GM23338 (cell line): ENCODE measurements around the gene SCFD2. TPM values are rescaled to one million over a fixed set of nuclear protein-coding genes. Genes with fewer than 3 reads are reported as not detected.

Experiments
- ATAC-seq: fragments of 200-7000 bp; cut with Tn5 transposase; 3 replicates; pipeline ENCODE4 v1.9.1; 2020
- DNase-seq: peaks from one replicate; pipeline ENCODE4 v3.0.0-alpha.2; 2015; ENCODE audit warnings: low spot score
- H2AFZ ChIP-seq: fragments of 200-600 bp; sonication (generic); 2 replicates; pipeline ENCODE4 v1.8.0; 2016; ENCODE audit warnings: antibody characterized with exemption, mild to moderate bottlenecking, moderate library complexity
- H3F3A ChIP-seq: fragments of 200-600 bp; sonication (generic); replicated peaks from 2 replicates; pipeline ENCODE4 v1.8.0; 2017; ENCODE audit warnings: antibody characterized with exemption, mixed run types, low read depth
- H3K27ac ChIP-seq: fragments of 200-600 bp; sonication (generic); 2 replicates; pipeline ENCODE4 v1.6.1; 2016; ENCODE audit warnings: low read depth
- H3K27me3 ChIP-seq: fragments of 200-600 bp; sonication (generic); 2 replicates; pipeline ENCODE4 v1.8.0; 2016; ENCODE audit warnings: mild to moderate bottlenecking, mixed run types, moderate library complexity; ENCODE audit not compliant: insufficient read depth
- H3K36me3 ChIP-seq: fragments of 200-600 bp; sonication (generic); 2 replicates; pipeline ENCODE4 v1.8.0; 2016; ENCODE audit warnings: mild to moderate bottlenecking; ENCODE audit not compliant: insufficient read depth
- H3K4me1 ChIP-seq: fragments of 200-600 bp; sonication (generic); 2 replicates; pipeline ENCODE4 v1.8.0; 2016; ENCODE audit warnings: mild to moderate bottlenecking, moderate library complexity; ENCODE audit not compliant: insufficient read depth
- H3K4me2 ChIP-seq: fragments of 200-600 bp; sonication (generic); 2 replicates; pipeline ENCODE4 v1.7.1; 2017; ENCODE audit warnings: mixed run types
- H3K4me3 ChIP-seq: fragments of 200-600 bp; sonication (generic); 2 replicates; pipeline ENCODE4 v1.6.1; 2016; ENCODE audit warnings: mixed run types
- H3K79me2 ChIP-seq: fragments of 200-600 bp; sonication (generic); replicated peaks from 2 replicates; pipeline ENCODE4 v1.8.0; 2017; ENCODE audit warnings: mild to moderate bottlenecking; ENCODE audit not compliant: insufficient read depth
- H3K9me2 ChIP-seq: fragments of 200-600 bp; sonication (generic); 2 replicates; pipeline ENCODE4 v1.8.0; 2017; ENCODE audit not compliant: insufficient read depth
- H4K20me1 ChIP-seq: fragments of 200-600 bp; sonication (generic); replicated peaks from 2 replicates; pipeline ENCODE4 v1.8.0; 2017; ENCODE audit warnings: mild to moderate bottlenecking; ENCODE audit not compliant: insufficient read depth
- H3K27ac Mint-ChIP-seq: 2 replicates; pipeline ENCODE4 v1.8.0; 2020; ENCODE audit warnings: inconsistent platforms, mild to moderate bottlenecking, moderate library complexity, mixed read lengths
- H3K27me3 Mint-ChIP-seq: 3 replicates; pipeline ENCODE4 v1.8.0; 2022; ENCODE audit warnings: low read depth, mild to moderate bottlenecking, moderate library complexity, mixed read lengths, inconsistent platforms; ENCODE audit not compliant: insufficient read depth, poor library complexity
- H3K36me3 Mint-ChIP-seq: 3 replicates; pipeline ENCODE4 v1.8.0; 2021; ENCODE audit warnings: low read depth, mild to moderate bottlenecking, inconsistent platforms, moderate library complexity, mixed read lengths
- H3K4me1 Mint-ChIP-seq: 3 replicates; pipeline ENCODE4 v1.8.0; 2020; ENCODE audit warnings: mild to moderate bottlenecking, inconsistent platforms, mixed read lengths
- H3K4me3 Mint-ChIP-seq: 3 replicates; pipeline ENCODE4 v1.8.0; 2021; ENCODE audit warnings: moderate library complexity, mild to moderate bottlenecking, inconsistent platforms, mixed read lengths
- H3K9me3 Mint-ChIP-seq: 3 replicates; pipeline ENCODE4 v1.8.0; 2020; ENCODE audit warnings: moderate library complexity, mild to moderate bottlenecking, inconsistent platforms, mixed read lengths
- CREB1 ChIP-seq: fragments of 250-450 bp; sonication (Bioruptor Pico); IDR thresholded peaks from 2 replicates; pipeline ENCODE4 v1.5.0; 2020; ENCODE audit warnings: low read depth, mild to moderate bottlenecking, moderate library complexity
- EZH2 ChIP-seq: fragments of 200-600 bp; sonication (generic); IDR thresholded peaks from one replicate; pipeline ENCODE4 v1.8.0; 2017; ENCODE audit warnings: antibody characterized with exemption, mild to moderate bottlenecking, low read depth; ENCODE audit not compliant: unreplicated experiment
- EZH2phosphoT487 ChIP-seq: fragments of 200-600 bp; sonication (generic); IDR thresholded peaks from one replicate; pipeline ENCODE4 v1.8.1; 2018; ENCODE audit warnings: antibody characterized with exemption; ENCODE audit not compliant: unreplicated experiment
- JUNB ChIP-seq: IDR thresholded peaks from one replicate; pipeline ENCODE4 v1.6.1; 2016; ENCODE audit warnings: antibody characterized with exemption; ENCODE audit not compliant: unreplicated experiment
- NANOG ChIP-seq: IDR thresholded peaks from 2 replicates; pipeline ENCODE4 v1.6.1; 2016; ENCODE audit warnings: antibody characterized with exemption, borderline replicate concordance
- POLR2AphosphoS5 ChIP-seq: IDR thresholded peaks from 2 replicates; pipeline ENCODE4 v1.6.1; 2016; ENCODE audit warnings: antibody characterized with exemption, low read depth
- STAT1 ChIP-seq: IDR thresholded peaks from one replicate; pipeline ENCODE4 v1.6.1; 2016; ENCODE audit warnings: antibody characterized with exemption; ENCODE audit not compliant: unreplicated experiment
- ZNF114 ChIP-seq: fragments of 250-450 bp; sonication (Bioruptor Pico); IDR thresholded peaks from 2 replicates; pipeline ENCODE4 v1.5.0; 2020; ENCODE audit warnings: mild to moderate bottlenecking, moderate library complexity
- ZNF331 ChIP-seq: fragments of 250-450 bp; sonication (Bioruptor Pico); IDR thresholded peaks from 2 replicates; pipeline ENCODE4 v1.5.0; 2020; ENCODE audit warnings: low read depth, mild to moderate bottlenecking, moderate library complexity
- polyA plus RNA-seq: library from polyadenylated mRNA; unstranded; fragments of >200 nt; fragmentation: Nextera tagmentation; extraction: Ambion mirVana; gene quantifications from 2 replicates; pipeline ENCODE4 v1.2.1, GENCODE V29; 2016
- total RNA-seq: library from RNA; depleted of rRNA; stranded (reverse); fragments of >200 nt; shearing (Covaris generic); gene quantifications from 2 replicates; pipeline ENCODE4 v1.2.3, GENCODE V29; 2014
- TF ChIP-seq, protein P1 (sequence below), 2 experiments: fragments of 200-600 bp in 1 of 2; sonication (generic) in 1 of 2; conservative IDR thresholded peaks; 2 replicates each; pipeline versions ENCODE4 v1.5.1 to v1.6.1; 2016 to 2017; ENCODE audit warnings: antibody characterized with exemption in 2 of 2, low read depth in 2 of 2, mild to moderate bottlenecking in 2 of 2, moderate library complexity in 1 of 2
- TF ChIP-seq, protein P2 (sequence below): IDR thresholded peaks from one replicate; pipeline ENCODE4 v1.6.1; 2018; ENCODE audit warnings: antibody characterized with exemption; ENCODE audit not compliant: unreplicated experiment
- TF ChIP-seq, protein P3 (sequence below): IDR thresholded peaks from 2 replicates; pipeline ENCODE4 v1.6.1; 2016; ENCODE audit warnings: antibody characterized with exemption
- TF ChIP-seq, protein P4 (sequence below): fragments of 250-450 bp; sonication (Bioruptor Pico); IDR thresholded peaks from 2 replicates; pipeline ENCODE4 v1.5.0; 2020; ENCODE audit warnings: mild to moderate bottlenecking, moderate library complexity

Gene SCFD2
- total and polyA plus RNA-seq, 2 experiments from 2014 or later, result 5.7 to 17.5 TPM

DNA sequence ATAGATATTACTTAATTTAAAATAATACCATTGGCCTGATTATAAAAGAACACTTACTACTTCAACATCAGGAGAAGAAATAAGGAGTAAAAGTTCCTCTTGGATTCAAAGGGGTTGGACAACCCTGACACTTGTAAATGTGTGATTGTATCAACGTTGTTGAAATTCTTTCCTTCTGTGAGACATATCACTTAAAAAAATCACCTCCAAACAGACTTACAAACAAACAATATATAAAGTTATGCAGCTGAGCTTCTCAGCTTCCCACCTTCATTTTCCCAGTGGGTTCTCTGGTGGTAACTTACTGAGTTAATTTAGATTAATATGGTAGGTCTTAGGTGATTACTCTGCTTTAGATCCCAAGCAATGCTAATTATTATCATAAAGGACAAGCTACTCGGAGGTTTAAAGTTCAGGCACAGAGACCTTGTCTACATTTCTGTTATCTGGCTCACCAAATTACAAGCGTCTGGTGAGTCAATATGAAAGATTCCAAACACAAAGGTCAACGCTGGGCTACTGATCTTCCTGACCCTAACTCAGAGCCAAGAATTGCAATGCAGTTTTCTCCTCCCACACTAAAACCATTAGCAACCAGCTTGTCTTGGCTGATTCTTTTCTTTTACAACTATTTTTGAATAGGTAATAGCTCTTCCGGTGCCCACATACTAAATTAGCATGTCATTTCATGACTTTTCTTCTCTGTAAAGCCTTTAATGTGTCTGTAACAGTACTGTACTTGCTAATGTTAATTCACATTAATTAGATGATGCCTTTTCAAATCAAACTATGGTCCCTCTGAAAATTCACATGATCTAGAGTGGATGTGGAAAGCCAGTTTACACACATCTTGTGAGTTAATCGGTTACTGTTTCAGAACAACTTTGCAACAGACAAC, 346.1 kb downstream of the SCFD2 start:
- H3K9me3 Mint-ChIP-seq, result no peaks in the 10 kb centered on the region
- no peaks in the 10 kb centered on the region for H3F3A ChIP-seq
- no peaks in the 10 kb centered on the region for H3K36me3 Mint-ChIP-seq
- H3K4me2 ChIP-seq, result no peak overlapping the region
- H3K27me3 ChIP-seq, result no peaks in the 10 kb centered on the region
- H3K4me1 Mint-ChIP-seq, result no peaks in the 10 kb centered on the region; the same call in 2 of the 3 replicates
- no peaks in the 10 kb centered on the region for H3K79me2 ChIP-seq
- H3K4me3 ChIP-seq, result no peak overlapping the region
- H3K27me3 Mint-ChIP-seq, result no peaks in the 10 kb centered on the region
- no peaks in the 10 kb centered on the region for H3K36me3 ChIP-seq
- TF ChIP-seq NANOG, result no peak
- TF ChIP-seq STAT1, result no peak
- TF ChIP-seq, protein P1, sequence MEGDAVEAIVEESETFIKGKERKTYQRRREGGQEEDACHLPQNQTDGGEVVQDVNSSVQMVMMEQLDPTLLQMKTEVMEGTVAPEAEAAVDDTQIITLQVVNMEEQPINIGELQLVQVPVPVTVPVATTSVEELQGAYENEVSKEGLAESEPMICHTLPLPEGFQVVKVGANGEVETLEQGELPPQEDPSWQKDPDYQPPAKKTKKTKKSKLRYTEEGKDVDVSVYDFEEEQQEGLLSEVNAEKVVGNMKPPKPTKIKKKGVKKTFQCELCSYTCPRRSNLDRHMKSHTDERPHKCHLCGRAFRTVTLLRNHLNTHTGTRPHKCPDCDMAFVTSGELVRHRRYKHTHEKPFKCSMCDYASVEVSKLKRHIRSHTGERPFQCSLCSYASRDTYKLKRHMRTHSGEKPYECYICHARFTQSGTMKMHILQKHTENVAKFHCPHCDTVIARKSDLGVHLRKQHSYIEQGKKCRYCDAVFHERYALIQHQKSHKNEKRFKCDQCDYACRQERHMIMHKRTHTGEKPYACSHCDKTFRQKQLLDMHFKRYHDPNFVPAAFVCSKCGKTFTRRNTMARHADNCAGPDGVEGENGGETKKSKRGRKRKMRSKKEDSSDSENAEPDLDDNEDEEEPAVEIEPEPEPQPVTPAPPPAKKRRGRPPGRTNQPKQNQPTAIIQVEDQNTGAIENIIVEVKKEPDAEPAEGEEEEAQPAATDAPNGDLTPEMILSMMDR (conservative IDR thresholded peaks at IDR 0.05; ENCODE audit: low read depth in 2 of 2), result no peak
- TF ChIP-seq, protein P2, sequence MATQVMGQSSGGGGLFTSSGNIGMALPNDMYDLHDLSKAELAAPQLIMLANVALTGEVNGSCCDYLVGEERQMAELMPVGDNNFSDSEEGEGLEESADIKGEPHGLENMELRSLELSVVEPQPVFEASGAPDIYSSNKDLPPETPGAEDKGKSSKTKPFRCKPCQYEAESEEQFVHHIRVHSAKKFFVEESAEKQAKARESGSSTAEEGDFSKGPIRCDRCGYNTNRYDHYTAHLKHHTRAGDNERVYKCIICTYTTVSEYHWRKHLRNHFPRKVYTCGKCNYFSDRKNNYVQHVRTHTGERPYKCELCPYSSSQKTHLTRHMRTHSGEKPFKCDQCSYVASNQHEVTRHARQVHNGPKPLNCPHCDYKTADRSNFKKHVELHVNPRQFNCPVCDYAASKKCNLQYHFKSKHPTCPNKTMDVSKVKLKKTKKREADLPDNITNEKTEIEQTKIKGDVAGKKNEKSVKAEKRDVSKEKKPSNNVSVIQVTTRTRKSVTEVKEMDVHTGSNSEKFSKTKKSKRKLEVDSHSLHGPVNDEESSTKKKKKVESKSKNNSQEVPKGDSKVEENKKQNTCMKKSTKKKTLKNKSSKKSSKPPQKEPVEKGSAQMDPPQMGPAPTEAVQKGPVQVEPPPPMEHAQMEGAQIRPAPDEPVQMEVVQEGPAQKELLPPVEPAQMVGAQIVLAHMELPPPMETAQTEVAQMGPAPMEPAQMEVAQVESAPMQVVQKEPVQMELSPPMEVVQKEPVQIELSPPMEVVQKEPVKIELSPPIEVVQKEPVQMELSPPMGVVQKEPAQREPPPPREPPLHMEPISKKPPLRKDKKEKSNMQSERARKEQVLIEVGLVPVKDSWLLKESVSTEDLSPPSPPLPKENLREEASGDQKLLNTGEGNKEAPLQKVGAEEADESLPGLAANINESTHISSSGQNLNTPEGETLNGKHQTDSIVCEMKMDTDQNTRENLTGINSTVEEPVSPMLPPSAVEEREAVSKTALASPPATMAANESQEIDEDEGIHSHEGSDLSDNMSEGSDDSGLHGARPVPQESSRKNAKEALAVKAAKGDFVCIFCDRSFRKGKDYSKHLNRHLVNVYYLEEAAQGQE, result no peak
- no peak for TF ChIP-seq EZH2phosphoT487
- no peak for TF ChIP-seq EZH2
- TF ChIP-seq POLR2AphosphoS5, result no peak
- no peak for TF ChIP-seq CREB1 (CRISPR knock-in tag)
- TF ChIP-seq, protein P3, sequence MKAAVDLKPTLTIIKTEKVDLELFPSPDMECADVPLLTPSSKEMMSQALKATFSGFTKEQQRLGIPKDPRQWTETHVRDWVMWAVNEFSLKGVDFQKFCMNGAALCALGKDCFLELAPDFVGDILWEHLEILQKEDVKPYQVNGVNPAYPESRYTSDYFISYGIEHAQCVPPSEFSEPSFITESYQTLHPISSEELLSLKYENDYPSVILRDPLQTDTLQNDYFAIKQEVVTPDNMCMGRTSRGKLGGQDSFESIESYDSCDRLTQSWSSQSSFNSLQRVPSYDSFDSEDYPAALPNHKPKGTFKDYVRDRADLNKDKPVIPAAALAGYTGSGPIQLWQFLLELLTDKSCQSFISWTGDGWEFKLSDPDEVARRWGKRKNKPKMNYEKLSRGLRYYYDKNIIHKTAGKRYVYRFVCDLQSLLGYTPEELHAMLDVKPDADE, result no peak
- TF ChIP-seq ZNF114 (CRISPR knock-in tag), result no peak
- TF ChIP-seq, protein P4, sequence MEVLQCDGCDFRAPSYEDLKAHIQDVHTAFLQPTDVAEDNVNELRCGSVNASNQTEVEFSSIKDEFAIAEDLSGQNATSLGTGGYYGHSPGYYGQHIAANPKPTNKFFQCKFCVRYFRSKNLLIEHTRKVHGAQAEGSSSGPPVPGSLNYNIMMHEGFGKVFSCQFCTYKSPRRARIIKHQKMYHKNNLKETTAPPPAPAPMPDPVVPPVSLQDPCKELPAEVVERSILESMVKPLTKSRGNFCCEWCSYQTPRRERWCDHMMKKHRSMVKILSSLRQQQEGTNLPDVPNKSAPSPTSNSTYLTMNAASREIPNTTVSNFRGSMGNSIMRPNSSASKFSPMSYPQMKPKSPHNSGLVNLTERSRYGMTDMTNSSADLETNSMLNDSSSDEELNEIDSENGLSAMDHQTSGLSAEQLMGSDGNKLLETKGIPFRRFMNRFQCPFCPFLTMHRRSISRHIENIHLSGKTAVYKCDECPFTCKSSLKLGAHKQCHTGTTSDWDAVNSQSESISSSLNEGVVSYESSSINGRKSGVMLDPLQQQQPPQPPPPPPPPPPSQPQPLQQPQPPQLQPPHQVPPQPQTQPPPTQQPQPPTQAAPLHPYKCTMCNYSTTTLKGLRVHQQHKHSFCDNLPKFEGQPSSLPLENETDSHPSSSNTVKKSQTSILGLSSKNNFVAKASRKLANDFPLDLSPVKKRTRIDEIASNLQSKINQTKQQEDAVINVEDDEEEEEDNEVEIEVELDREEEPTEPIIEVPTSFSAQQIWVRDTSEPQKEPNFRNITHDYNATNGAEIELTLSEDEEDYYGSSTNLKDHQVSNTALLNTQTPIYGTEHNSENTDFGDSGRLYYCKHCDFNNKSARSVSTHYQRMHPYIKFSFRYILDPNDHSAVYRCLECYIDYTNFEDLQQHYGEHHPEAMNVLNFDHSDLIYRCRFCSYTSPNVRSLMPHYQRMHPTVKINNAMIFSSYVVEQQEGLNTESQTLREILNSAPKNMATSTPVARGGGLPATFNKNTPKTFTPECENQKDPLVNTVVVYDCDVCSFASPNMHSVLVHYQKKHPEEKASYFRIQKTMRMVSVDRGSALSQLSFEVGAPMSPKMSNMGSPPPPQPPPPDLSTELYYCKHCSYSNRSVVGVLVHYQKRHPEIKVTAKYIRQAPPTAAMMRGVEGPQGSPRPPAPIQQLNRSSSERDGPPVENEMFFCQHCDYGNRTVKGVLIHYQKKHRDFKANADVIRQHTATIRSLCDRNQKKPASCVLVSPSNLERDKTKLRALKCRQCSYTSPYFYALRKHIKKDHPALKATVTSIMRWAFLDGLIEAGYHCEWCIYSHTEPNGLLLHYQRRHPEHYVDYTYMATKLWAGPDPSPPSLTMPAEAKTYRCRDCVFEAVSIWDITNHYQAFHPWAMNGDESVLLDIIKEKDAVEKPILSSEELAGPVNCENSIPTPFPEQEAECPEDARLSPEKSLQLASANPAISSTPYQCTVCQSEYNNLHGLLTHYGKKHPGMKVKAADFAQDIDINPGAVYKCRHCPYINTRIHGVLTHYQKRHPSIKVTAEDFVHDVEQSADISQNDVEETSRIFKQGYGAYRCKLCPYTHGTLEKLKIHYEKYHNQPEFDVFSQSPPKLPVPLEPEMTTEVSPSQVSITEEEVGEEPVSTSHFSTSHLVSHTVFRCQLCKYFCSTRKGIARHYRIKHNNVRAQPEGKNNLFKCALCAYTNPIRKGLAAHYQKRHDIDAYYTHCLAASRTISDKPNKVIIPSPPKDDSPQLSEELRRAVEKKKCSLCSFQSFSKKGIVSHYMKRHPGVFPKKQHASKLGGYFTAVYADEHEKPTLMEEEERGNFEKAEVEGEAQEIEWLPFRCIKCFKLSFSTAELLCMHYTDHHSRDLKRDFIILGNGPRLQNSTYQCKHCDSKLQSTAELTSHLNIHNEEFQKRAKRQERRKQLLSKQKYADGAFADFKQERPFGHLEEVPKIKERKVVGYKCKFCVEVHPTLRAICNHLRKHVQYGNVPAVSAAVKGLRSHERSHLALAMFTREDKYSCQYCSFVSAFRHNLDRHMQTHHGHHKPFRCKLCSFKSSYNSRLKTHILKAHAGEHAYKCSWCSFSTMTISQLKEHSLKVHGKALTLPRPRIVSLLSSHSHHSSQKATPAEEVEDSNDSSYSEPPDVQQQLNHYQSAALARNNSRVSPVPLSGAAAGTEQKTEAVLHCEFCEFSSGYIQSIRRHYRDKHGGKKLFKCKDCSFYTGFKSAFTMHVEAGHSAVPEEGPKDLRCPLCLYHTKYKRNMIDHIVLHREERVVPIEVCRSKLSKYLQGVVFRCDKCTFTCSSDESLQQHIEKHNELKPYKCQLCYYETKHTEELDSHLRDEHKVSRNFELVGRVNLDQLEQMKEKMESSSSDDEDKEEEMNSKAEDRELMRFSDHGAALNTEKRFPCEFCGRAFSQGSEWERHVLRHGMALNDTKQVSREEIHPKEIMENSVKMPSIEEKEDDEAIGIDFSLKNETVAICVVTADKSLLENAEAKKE (CRISPR knock-in tag), result no peak
- TF ChIP-seq ZNF331 (CRISPR knock-in tag), result no peak
- TF ChIP-seq JUNB, result no peak
- H2AFZ ChIP-seq, result no peak overlapping the region
- no peaks in the 10 kb centered on the region for H3K9me2 ChIP-seq
- no peak overlapping the region for H3K27ac ChIP-seq
- no peak overlapping the region for H3K27ac Mint-ChIP-seq
- no peak for DNase-seq
- no peaks in the 10 kb centered on the region for H3K4me1 ChIP-seq
- H3K4me3 Mint-ChIP-seq, result no peak overlapping the region
- H4K20me1 ChIP-seq, result no peaks in the 10 kb centered on the region
- no peak for ATAC-seq
